Activated naive CD8-positive, alpha-beta T cell (primary cell): ENCODE data around the gene GRIP2.
"Not testable (repeated sequence)": the region's sequence is repeated elsewhere in the genome, so short reads cannot be mapped to it uniquely, and the experiment has no call there.

ENCODE experiments used
- H3K27ac Mint-ChIP-seq: one replicate; pipeline ENCODE4 v1.8.0; 2021; ENCODE audit warnings: mixed read lengths
- H3K27me3 Mint-ChIP-seq: one replicate; pipeline ENCODE4 v1.8.0; 2021; ENCODE audit warnings: mixed read lengths
- H3K36me3 Mint-ChIP-seq: one replicate; pipeline ENCODE4 v1.8.0; 2021; ENCODE audit warnings: mixed read lengths
- H3K4me1 Mint-ChIP-seq: one replicate; pipeline ENCODE4 v1.8.0; 2021; ENCODE audit warnings: low read depth, mixed read lengths
- H3K4me3 Mint-ChIP-seq: one replicate; pipeline ENCODE4 v1.8.0; 2021; ENCODE audit warnings: mild to moderate bottlenecking, mixed read lengths
- H3K9me3 Mint-ChIP-seq: one replicate; pipeline ENCODE4 v1.8.0; 2021; ENCODE audit warnings: low read depth, mixed read lengths

The GRIP2 gene

DNA sequence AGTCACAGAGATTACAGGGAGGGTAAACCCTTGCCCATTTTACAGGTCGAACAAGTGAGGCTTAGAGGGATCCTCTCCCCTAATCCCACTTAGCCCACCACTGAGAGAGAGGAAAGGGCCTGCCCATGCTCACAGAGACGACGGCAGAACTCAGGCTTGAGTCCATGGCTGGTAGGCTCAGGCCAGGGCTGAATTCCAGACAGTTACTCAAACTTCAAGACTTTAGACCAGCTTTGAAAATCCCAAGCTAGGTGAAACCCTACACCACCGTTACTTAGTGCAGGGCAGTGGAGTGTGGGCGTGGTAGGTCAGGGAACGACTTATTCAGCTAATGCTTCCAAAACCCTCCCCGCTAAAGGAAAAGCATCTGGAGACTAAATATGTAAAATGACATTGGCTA is 16.4 kb downstream of the GRIP2 start:
- H3K27me3 Mint-ChIP-seq = peaks cover 2% of the 10 kb centered on the region
- no peaks in the 10 kb centered on the region for H3K36me3 Mint-ChIP-seq
- no peaks in the 10 kb centered on the region for H3K9me3 Mint-ChIP-seq
- H3K27ac Mint-ChIP-seq = no peak overlapping the region
- no peaks in the 10 kb centered on the region for H3K4me1 Mint-ChIP-seq
- H3K4me3 Mint-ChIP-seq = no peak overlapping the region

DNA sequence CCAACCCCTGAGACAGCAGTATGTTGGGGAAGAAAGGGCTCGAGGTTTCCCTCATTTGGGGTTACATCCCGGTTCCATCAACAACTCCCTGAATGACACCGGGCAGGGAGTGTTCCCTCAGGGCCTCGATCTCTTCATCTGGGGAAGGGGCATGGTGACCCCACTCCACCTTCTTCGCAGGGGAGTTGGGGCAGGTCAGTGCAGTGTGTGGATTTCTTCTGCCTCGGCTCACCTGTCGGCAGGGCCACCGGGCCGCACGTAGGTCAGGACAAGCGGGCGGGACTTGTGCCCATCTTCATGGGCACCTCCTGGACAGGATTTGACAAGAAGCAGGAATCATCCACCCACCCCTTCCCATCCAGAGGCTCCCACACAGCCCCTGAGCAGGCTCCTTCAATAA is 17.4 kb downstream of the GRIP2 start:
- Mint-ChIP-seq H3K9me3 (no peaks in the 10 kb centered on the region), H3K4me3 (no peak overlapping the region), H3K36me3 (no peaks in the 10 kb centered on the region), H3K27ac (no peak overlapping the region), H3K4me1 (no peaks in the 10 kb centered on the region), H3K27me3 (no peaks in the 10 kb centered on the region)

DNA sequence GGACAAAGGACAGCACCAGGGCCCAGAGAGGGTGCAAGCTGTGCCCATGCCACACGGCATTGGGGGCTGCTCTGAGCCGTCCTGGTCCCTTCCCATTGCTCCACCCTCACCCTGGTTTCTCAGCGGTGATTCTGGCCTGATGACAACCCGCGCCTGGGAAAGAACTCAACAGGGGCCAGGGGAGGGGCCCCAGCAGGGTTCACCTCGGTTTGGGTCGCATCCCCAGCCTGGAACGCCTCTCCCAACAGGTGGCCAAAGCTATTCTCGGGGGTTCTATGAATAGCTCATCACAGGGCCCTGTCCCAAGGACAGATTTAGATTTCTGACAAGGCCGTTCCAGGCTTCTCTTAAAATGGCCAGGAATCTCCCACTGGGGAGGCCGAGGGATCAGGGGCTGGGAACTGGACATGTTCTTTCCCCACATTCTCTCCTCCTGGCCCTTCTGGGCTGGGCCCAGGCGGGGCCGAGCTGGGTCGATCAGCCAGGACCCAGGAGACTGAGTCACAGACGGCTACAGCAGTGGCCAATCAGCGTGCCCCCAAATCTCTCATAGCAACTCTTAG is 17.9 kb downstream of the GRIP2 start:
- no peaks in the 10 kb centered on the region for H3K4me1 Mint-ChIP-seq
- no peaks in the 10 kb centered on the region for H3K27me3 Mint-ChIP-seq
- no peak overlapping the region for H3K27ac Mint-ChIP-seq
- H3K9me3 Mint-ChIP-seq = no peaks in the 10 kb centered on the region
- H3K36me3 Mint-ChIP-seq = no peaks in the 10 kb centered on the region
- H3K4me3 Mint-ChIP-seq = no peak overlapping the region

- H3K4me1 Mint-ChIP-seq = no peaks in the 10 kb centered on the region
- H3K4me3 Mint-ChIP-seq = no peak overlapping the region
- no peaks in the 10 kb centered on the region for H3K9me3 Mint-ChIP-seq
- H3K27ac Mint-ChIP-seq = no peak overlapping the region
- H3K36me3 Mint-ChIP-seq = no peaks in the 10 kb centered on the region
- no peaks in the 10 kb centered on the region for H3K27me3 Mint-ChIP-seq
Measured at GRCh38 chr3:14521611-14522010, 18.5 kb downstream of the GRIP2 start.

DNA sequence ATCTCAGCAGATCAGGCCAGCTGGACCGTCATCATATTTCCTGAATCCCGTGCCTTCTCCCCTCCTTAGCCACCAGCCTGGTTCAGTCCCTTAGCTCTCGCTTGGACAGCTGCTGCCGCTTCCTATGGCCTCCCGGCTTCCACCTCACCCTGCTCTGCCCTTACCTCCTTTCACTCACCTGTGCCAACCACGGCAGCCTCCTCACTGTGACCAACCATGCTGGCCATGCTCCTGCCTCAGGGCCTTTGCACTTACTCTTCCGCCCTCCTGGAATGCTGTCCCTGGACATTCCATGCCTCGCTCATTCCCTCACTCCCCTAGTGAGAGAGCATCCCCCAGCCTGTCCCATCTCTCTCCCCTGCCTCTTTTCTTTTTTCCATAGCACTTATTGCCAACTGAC is 19.2 kb downstream of the GRIP2 start:
- Mint-ChIP-seq H3K27me3 (no peaks in the 10 kb centered on the region), H3K27ac (no peak overlapping the region)

DNA sequence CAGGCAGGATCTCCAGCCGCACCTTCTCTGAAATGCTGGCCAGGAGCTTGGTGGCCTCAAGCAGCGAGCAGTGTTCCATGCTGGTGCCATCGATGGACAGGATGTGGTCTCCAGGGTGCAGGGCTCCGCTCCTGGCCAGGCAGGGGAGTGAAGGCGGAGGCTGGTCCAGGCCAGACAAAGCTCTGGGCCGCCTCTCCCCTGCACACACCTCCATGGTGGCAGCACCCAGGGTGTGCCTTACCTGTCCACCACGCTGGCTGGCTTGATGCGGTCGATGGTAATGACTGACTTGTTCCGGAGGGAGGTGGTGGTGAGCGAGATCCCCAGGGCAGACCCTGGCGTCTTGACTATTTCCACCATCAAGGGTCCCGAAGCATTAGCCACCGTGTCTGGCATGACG is 20.0 kb downstream of the GRIP2 start:
- no peak overlapping the region for H3K4me3 Mint-ChIP-seq
- H3K4me1 Mint-ChIP-seq = no peaks in the 10 kb centered on the region
- no peaks in the 10 kb centered on the region for H3K36me3 Mint-ChIP-seq
- no peaks in the 10 kb centered on the region for H3K27me3 Mint-ChIP-seq
- no peak overlapping the region for H3K27ac Mint-ChIP-seq
- H3K9me3 Mint-ChIP-seq = no peaks in the 10 kb centered on the region

More for the DNA sequence above, 19.2 kb downstream of the GRIP2 start:
- Mint-ChIP-seq H3K4me3 (no peak overlapping the region), H3K36me3 (no peaks in the 10 kb centered on the region), H3K4me1 (no peaks in the 10 kb centered on the region), H3K9me3 (no peaks in the 10 kb centered on the region)

GRCh38 chr3:14519406-14519805 is 20.7 kb downstream of the GRIP2 start:
- H3K4me3 Mint-ChIP-seq = no peak overlapping the region
- H3K36me3 Mint-ChIP-seq = no peaks in the 10 kb centered on the region
- no peak overlapping the region for H3K27ac Mint-ChIP-seq
- no peaks in the 10 kb centered on the region for H3K4me1 Mint-ChIP-seq
- H3K9me3 Mint-ChIP-seq = no peaks in the 10 kb centered on the region
- H3K27me3 Mint-ChIP-seq = no peaks in the 10 kb centered on the region

GRCh38 chr3:14518893-14519292 is 21.2 kb downstream of the GRIP2 start:
- H3K4me1 Mint-ChIP-seq = no peaks in the 10 kb centered on the region
- H3K9me3 Mint-ChIP-seq = no peaks in the 10 kb centered on the region

GRCh38 chr3:14518432-14518802 is 21.7 kb downstream of the GRIP2 start:
- H3K4me3 Mint-ChIP-seq = no peak overlapping the region
- no peaks in the 10 kb centered on the region for H3K36me3 Mint-ChIP-seq
- no peaks in the 10 kb centered on the region for H3K9me3 Mint-ChIP-seq
- H3K27ac Mint-ChIP-seq = no peak overlapping the region
- no peaks in the 10 kb centered on the region for H3K4me1 Mint-ChIP-seq
- no peaks in the 10 kb centered on the region for H3K27me3 Mint-ChIP-seq

More at GRCh38 chr3:14518893-14519292, 21.2 kb downstream of the GRIP2 start:
- no peak overlapping the region for H3K27ac Mint-ChIP-seq
- H3K27me3 Mint-ChIP-seq = no peaks in the 10 kb centered on the region
- no peak overlapping the region for H3K4me3 Mint-ChIP-seq
- no peaks in the 10 kb centered on the region for H3K36me3 Mint-ChIP-seq

- H3K9me3 Mint-ChIP-seq = no peaks in the 10 kb centered on the region
- no peaks in the 10 kb centered on the region for H3K4me1 Mint-ChIP-seq
- H3K4me3 Mint-ChIP-seq = no peak overlapping the region
- no peak overlapping the region for H3K27ac Mint-ChIP-seq
- no peaks in the 10 kb centered on the region for H3K27me3 Mint-ChIP-seq
- H3K36me3 Mint-ChIP-seq = no peaks in the 10 kb centered on the region
Measured at GRCh38 chr3:14517601-14518431, 22.3 kb downstream of the GRIP2 start.

DNA sequence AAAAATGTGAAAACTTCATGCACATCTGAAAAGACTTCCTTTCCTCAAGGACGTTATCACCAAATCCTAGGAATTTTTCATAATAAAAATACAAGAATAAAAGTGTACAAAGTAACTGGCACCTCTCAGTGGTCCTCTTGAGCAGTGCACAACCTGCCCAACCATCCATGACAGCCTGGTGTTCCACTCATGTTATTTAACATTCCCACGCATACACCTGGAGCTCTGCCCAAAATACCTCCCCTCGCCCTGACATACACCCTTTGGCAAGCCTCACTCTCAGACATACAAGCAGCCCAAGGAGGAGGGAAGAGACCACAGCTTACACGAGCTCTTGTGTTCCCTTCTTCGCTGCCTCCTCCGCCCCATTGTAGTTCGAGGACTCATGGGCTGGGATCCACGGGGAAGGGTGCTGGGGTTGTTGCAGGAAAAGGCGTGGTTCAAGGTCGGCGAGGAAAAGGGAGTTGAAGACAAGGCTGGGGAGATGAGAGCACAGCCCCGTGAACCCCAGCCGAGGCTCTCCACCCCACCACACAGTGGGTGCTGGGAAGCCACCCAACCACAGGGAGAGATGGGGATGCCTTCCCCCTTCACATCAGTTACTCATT is 23.3 kb downstream of the GRIP2 start:
- no peak overlapping the region for H3K27ac Mint-ChIP-seq
- H3K4me1 Mint-ChIP-seq = no peaks in the 10 kb centered on the region
- no peaks in the 10 kb centered on the region for H3K36me3 Mint-ChIP-seq

GRCh38 chr3:14515526-14515925 is 24.6 kb downstream of the GRIP2 start:
- H3K36me3 Mint-ChIP-seq, H3K27me3 Mint-ChIP-seq, H3K4me1 Mint-ChIP-seq, H3K4me3 Mint-ChIP-seq, H3K27ac Mint-ChIP-seq, H3K9me3 Mint-ChIP-seq: not testable (repeated sequence)

More for the DNA sequence above, 23.3 kb downstream of the GRIP2 start:
- Mint-ChIP-seq H3K4me3 (no peak overlapping the region), H3K27me3 (no peaks in the 10 kb centered on the region), H3K9me3 (no peaks in the 10 kb centered on the region)

DNA sequence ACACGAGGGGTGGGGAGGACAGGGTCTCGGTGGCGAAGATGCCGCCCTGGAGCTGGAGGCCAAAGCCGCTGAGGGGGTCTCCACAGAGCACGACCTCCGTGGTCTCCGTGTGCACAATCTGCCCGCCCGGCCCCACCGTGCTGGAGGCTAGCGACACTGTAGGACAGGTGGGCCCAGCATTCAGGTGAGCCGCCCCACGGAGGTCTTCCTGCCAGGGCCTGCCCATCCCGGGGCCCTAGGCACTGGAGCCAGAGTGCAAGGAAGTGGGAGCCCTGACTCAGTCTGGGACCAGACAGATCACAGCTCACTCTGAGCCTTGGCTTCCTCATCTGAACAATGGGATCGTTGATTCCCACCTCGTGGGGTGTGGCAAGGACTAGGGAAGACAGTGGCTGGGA is 25.8 kb downstream of the GRIP2 start:
- Mint-ChIP-seq H3K4me3 (no peak overlapping the region), H3K27ac (no peak overlapping the region), H3K4me1 (no peaks in the 10 kb centered on the region), H3K27me3 (no peaks in the 10 kb centered on the region), H3K36me3 (no peaks in the 10 kb centered on the region), H3K9me3 (no peaks in the 10 kb centered on the region)

GRCh38 chr3:14513566-14514322 is 26.4 kb downstream of the GRIP2 start:
- no peak overlapping the region for H3K27ac Mint-ChIP-seq
- peaks cover 2% of the 10 kb centered on the region for H3K4me1 Mint-ChIP-seq
- H3K9me3 Mint-ChIP-seq = no peaks in the 10 kb centered on the region

GRCh38 chr3:14512942-14513327 is 27.2 kb downstream of the GRIP2 start:
- Mint-ChIP-seq H3K27me3 (no peaks in the 10 kb centered on the region), H3K36me3 (no peaks in the 10 kb centered on the region), H3K4me3 (no peak overlapping the region), H3K9me3 (no peaks in the 10 kb centered on the region), H3K27ac (no peak overlapping the region), H3K4me1 (peaks cover 4% of the 10 kb centered on the region)

More at GRCh38 chr3:14513566-14514322, 26.4 kb downstream of the GRIP2 start:
- Mint-ChIP-seq H3K36me3 (no peaks in the 10 kb centered on the region), H3K4me3 (no peak overlapping the region), H3K27me3 (no peaks in the 10 kb centered on the region)
